GM13977 (cell line): ENCODE results near the gene PIGS.

Source experiments
- DNase-seq: peaks from one replicate; pipeline ENCODE4 v3.0.0; 2012; ENCODE audit warnings: low spot score
- CTCF ChIP-seq: IDR thresholded peaks from 2 replicates; pipeline ENCODE4 v1.5.1; 2012; ENCODE audit warnings: mild to moderate bottlenecking, control low read depth; ENCODE audit not compliant: insufficient read depth; ENCODE audit errors: extremely low read depth, missing control alignments
- in situ Hi-C: fragments of 300-500 bp; cut with MboI; formaldehyde crosslinking; loops from one replicate; pipeline ENCODE4 v1.12.0; 2022; ENCODE audit warnings: low sequenced_read_pairs, low pct_unique_long_range_greater_than_20kb, mixed read lengths, inconsistent platforms; ENCODE audit not compliant: unreplicated experiment

PIGS gene

DNA sequence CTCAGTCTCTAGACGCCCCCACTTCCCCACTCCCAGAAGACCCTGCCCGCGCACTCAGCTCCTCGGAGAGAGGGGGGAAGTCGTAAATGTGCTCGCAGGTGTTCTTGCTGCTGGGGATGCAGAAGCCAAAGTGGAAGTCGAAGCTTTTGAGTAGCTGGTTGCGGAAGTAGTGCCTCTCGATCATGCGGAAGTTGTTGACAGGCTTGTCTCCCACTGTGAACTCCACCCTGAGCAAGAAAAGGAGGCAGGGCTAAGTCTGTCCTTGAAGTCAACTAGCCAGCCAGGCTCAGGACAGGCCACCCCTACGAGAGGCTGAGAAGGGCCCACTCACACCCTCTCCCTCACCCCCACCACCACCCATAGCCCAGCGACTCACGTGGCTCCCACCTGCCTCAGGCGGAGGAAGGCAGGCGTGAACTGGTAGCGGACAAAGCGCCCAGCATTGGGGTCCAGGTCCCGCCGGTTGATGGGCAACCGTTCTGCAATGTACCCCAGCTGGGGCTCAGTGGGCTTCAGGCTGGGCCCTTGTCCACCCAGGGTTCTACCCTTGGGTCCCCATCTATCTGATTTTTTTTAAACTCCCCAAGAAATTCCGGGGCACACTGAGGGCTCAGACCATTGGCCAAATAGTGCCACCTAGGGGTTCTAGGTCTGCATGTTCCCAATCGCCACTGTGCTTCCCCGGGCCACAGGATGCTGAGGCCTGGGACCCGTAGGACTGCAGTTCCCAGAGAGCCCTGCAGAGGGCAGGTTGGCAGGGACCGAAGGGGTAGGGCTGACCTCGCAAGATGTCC lies 23.5 kb downstream of the PIGS start:
- peak; percentile 90 for TF ChIP-seq CTCF
- in situ Hi-C loops = loop anchor here (5.0 to 25.0 kb wide), 2 partner anchors 51 to 161 kb away; no protein-coding TSS in a partner anchor
- peak; percentile 84 for DNase-seq

GRCh38 chr17:28547096-28547622 lies 24.2 kb downstream of the PIGS start:
- in situ Hi-C loops = loop anchor here (5.0 to 25.0 kb wide), 2 partner anchors 50 to 160 kb away; no protein-coding TSS in a partner anchor
- no peak for TF ChIP-seq CTCF
- DNase-seq = no peak

GRCh38 chr17:28545787-28546415 lies 25.4 kb downstream of the PIGS start:
- in situ Hi-C loops = loop anchor here (5.0 to 25.0 kb wide), 2 partner anchors 49 to 159 kb away; no protein-coding TSS in a partner anchor
- DNase-seq = no peak
- TF ChIP-seq CTCF = no peak

GRCh38 chr17:28545141-28545503 lies 26.2 kb downstream of the PIGS start:
- in situ Hi-C loops = loop anchor here (5.0 to 25.0 kb wide), 2 partner anchors 48 to 158 kb away; no protein-coding TSS in a partner anchor
- TF ChIP-seq CTCF = no peak
- no peak for DNase-seq

- DNase-seq = no peak
- in situ Hi-C loops = loop anchor here (5.0 to 25.0 kb wide), 2 partner anchors 47 to 157 kb away; no protein-coding TSS in a partner anchor
- no peak for TF ChIP-seq CTCF
Observed at GRCh38 chr17:28544402-28545140, 26.8 kb downstream of the PIGS start.

GRCh38 chr17:28541439-28541838 lies 29.9 kb downstream of the PIGS start:
- in situ Hi-C loops = loop anchor here (25.0 kb wide), 1 partner anchor 154 kb away; no protein-coding TSS in a partner anchor
- DNase-seq = no peak
- no peak for TF ChIP-seq CTCF
